ENCODE results near the gene RBM38.

The RBM38 gene

GRCh38 chr20:57404006-57404405, 12.8 kb downstream of the RBM38 start:
- no peak for DNase-seq (ENCODE audit: low read depth)

GRCh38 chr20:57404419-57405072, 13.3 kb downstream of the RBM38 start:
- no peak for DNase-seq (ENCODE audit: low read depth)

GRCh38 chr20:57405236-57406016, 14.2 kb downstream of the RBM38 start:
- no peak for DNase-seq (ENCODE audit: low read depth)

GRCh38 chr20:57407541-57407956, 16.4 kb downstream of the RBM38 start:
- DNase-seq (ENCODE audit: low read depth): no peak

GRCh38 chr20:57408131-57408530, 16.9 kb downstream of the RBM38 start:
- no peak for DNase-seq (ENCODE audit: low read depth)

- DNase-seq (ENCODE audit: low read depth): no peak
Observed at GRCh38 chr20:57408536-57409233, 17.5 kb downstream of the RBM38 start.

GRCh38 chr20:57409316-57409671, 18.1 kb downstream of the RBM38 start:
- no peak for DNase-seq (ENCODE audit: low read depth)

GRCh38 chr20:57409672-57410397, 18.6 kb downstream of the RBM38 start:
- DNase-seq (ENCODE audit: low read depth): no peak

GRCh38 chr20:57410398-57410920, 19.3 kb downstream of the RBM38 start:
- DNase-seq (ENCODE audit: low read depth): no peak

- no peak for DNase-seq (ENCODE audit: low read depth)
Observed at GRCh38 chr20:57410924-57411323, 19.7 kb downstream of the RBM38 start.

- no peak for DNase-seq (ENCODE audit: low read depth)
Observed at GRCh38 chr20:57411406-57412283, 20.4 kb downstream of the RBM38 start.

- no peak for DNase-seq (ENCODE audit: low read depth)
Observed at GRCh38 chr20:57412347-57413029, 21.3 kb downstream of the RBM38 start.

- DNase-seq (ENCODE audit: low read depth): no peak
Observed at GRCh38 chr20:57413986-57414385, 22.8 kb downstream of the RBM38 start.

GRCh38 chr20:57414867-57415592, 23.8 kb downstream of the RBM38 start:
- no peak for DNase-seq (ENCODE audit: low read depth)

GRCh38 chr20:57415771-57416170, 24.6 kb downstream of the RBM38 start:
- DNase-seq (ENCODE audit: low read depth): no peak

- no peak for DNase-seq (ENCODE audit: low read depth)
Observed at GRCh38 chr20:57416296-57417022, 25.3 kb downstream of the RBM38 start.

- DNase-seq (ENCODE audit: low read depth): no peak
Observed at GRCh38 chr20:57417051-57417689, 26.0 kb downstream of the RBM38 start.
